SK-N-SH (cell line): ENCODE results near the gene HACD1. TPM values are rescaled to one million over a fixed set of nuclear protein-coding genes. Genes with fewer than 3 reads are reported as not detected.

Experiments
- CTCF ChIA-PET: fragments of 300-600, 350-600 bp; formaldehyde crosslinking; extraction: SDS; loops from one replicate; lab custom pipeline; 2021; lab: Yijun Ruan, JAX
- POLR2A ChIA-PET: fragments of 350-600 bp; sonication (Branson Sonifier 250); formaldehyde crosslinking; extraction: SDS; loops from one replicate; lab custom pipeline; 2020; ENCODE audit warnings: antibody characterized with exemption, inconsistent platforms; lab: Yijun Ruan, JAX
- DNase-seq: peaks from one replicate; pipeline ENCODE4 v3.0.0; 2012
- H2AFZ ChIP-seq: fragments of 200-600 bp; sonication (generic); 2 replicates; pipeline ENCODE4 v1.8.1; 2016; ENCODE audit warnings: antibody characterized with exemption, mild to moderate bottlenecking, low read depth
- H3F3A ChIP-seq: fragments of 200-600 bp; sonication (generic); replicated peaks from 2 replicates; pipeline ENCODE3; 2016; ENCODE audit warnings: antibody characterized with exemption, mild to moderate bottlenecking; ENCODE audit not compliant: insufficient read depth
- H3K27ac ChIP-seq, 2 experiments: fragments of 200-500 bp in 1 of 2; fragments of 200-600 bp in 1 of 2; sonication (Bioruptor generic) in 1 of 2; sonication (generic), shearing (Covaris generic) in 1 of 2; 2 replicates each; pipeline versions ENCODE4 v1.5.1 to v1.6.1; 2014 to 2016; ENCODE audit warnings: low read depth in 2 of 2, inconsistent platforms in 1 of 2, low read length in 1 of 2, mild to moderate bottlenecking in 1 of 2, mixed read lengths in 1 of 2
- H3K27me3 ChIP-seq: fragments of 200-600 bp; sonication (generic), shearing (Covaris generic); 2 replicates; pipeline ENCODE4 v1.6.1; 2016; ENCODE audit warnings: mixed run types; ENCODE audit not compliant: insufficient read depth
- H3K36me3 ChIP-seq, 2 experiments: fragments of 200-500 bp in 1 of 2; fragments of 200-600 bp in 1 of 2; sonication (Bioruptor generic) in 1 of 2; sonication (generic) in 1 of 2; replicated peaks in 1 of 2; 2 replicates each; pipeline versions ENCODE3 to v1.5.1; 2014 to 2016; ENCODE audit warnings: low read length in 1 of 2, mild to moderate bottlenecking in 1 of 2; ENCODE audit not compliant: insufficient read depth in 2 of 2, control insufficient read depth in 1 of 2
- H3K4me1 ChIP-seq, 2 experiments: fragments of 200-500 bp in 1 of 2; fragments of 200-600 bp in 1 of 2; sonication (Bioruptor generic) in 1 of 2; sonication (generic), shearing (Covaris generic) in 1 of 2; 2 replicates each; pipeline versions ENCODE4 v1.5.1 to v1.6.1; 2014 to 2016; ENCODE audit warnings: low read depth in 1 of 2, low read length in 1 of 2, mixed run types in 1 of 2; ENCODE audit not compliant: insufficient read depth in 2 of 2, control insufficient read depth in 1 of 2
- H3K4me2 ChIP-seq: fragments of 200-600 bp; sonication (generic), shearing (Covaris generic); 2 replicates; pipeline ENCODE4 v1.6.1; 2017; ENCODE audit warnings: mixed run types
- H3K4me3 ChIP-seq, 2 experiments: fragments of 200-500 bp in 1 of 2; fragments of 200-600 bp in 1 of 2; sonication (Bioruptor generic) in 1 of 2; sonication (generic), shearing (Covaris generic) in 1 of 2; 2 replicates each; pipeline versions ENCODE4 v1.5.1 to v1.8.1; 2014 to 2016; ENCODE audit warnings: low read depth in 2 of 2, inconsistent platforms in 1 of 2, low read length in 1 of 2, mild to moderate bottlenecking in 1 of 2, mixed read lengths in 1 of 2, moderate library complexity in 1 of 2
- H3K79me2 ChIP-seq: fragments of 200-600 bp; sonication (generic); 2 replicates; pipeline ENCODE4 v1.8.1; 2017; ENCODE audit warnings: mild to moderate bottlenecking; ENCODE audit not compliant: insufficient read depth
- H3K9ac ChIP-seq: fragments of 200-600 bp; sonication (generic); 2 replicates; pipeline ENCODE4 v1.6.1; 2017; ENCODE audit warnings: mixed run types
- H3K9me2 ChIP-seq: fragments of 200-600 bp; sonication (generic); 2 replicates; pipeline ENCODE4 v1.6.1; 2017; ENCODE audit warnings: mixed run types
- H3K9me3 ChIP-seq: fragments of 200-600 bp; sonication (generic); 2 replicates; pipeline ENCODE4 v1.6.1; 2017; ENCODE audit warnings: mixed run types, mild to moderate bottlenecking, moderate library complexity
- H4K20me1 ChIP-seq: fragments of 200-600 bp; sonication (generic); 2 replicates; pipeline ENCODE4 v1.6.1; 2017; ENCODE audit warnings: mild to moderate bottlenecking, mixed run types; ENCODE audit not compliant: insufficient read depth
- CHD2 ChIP-seq: fragments of 150-350 bp; IDR thresholded peaks from 2 replicates; pipeline ENCODE4 v1.6.1; 2018; ENCODE audit warnings: low read length; ENCODE audit not compliant: partially characterized antibody
- ELF1 ChIP-seq: IDR thresholded peaks from 2 replicates; pipeline ENCODE4 v1.4.0; 2012
- EP300 ChIP-seq, 2 experiments: IDR thresholded peaks; 2 replicates each; pipeline versions ENCODE4 v1.4.0 to v1.6.1; 2012; ENCODE audit warnings: borderline replicate concordance in 1 of 2, low read depth in 1 of 2, low read length in 1 of 2
- EZH2phosphoT487 ChIP-seq: fragments of 200-600 bp; sonication (generic); IDR thresholded peaks from 2 replicates; pipeline ENCODE4 v1.6.1; 2017; ENCODE audit warnings: low read depth, mixed run types, mild to moderate bottlenecking, antibody characterized with exemption, moderate library complexity, borderline replicate concordance
- FOSL2 ChIP-seq: IDR thresholded peaks from 2 replicates; pipeline ENCODE4 v1.4.0; 2012; ENCODE audit warnings: low read depth, mild to moderate bottlenecking, moderate library complexity, borderline replicate concordance
- FOXJ3 ChIP-seq: sonication (generic); formaldehyde crosslinking; IDR thresholded peaks from 2 replicates; pipeline ENCODE4 v1.5.1; 2020; ENCODE audit warnings: mild to moderate bottlenecking, missing genetic modification reagents
- FOXM1 ChIP-seq: IDR thresholded peaks from 2 replicates; pipeline ENCODE4 v1.4.0; 2012; ENCODE audit warnings: low read depth, mild to moderate bottlenecking
- GABPA ChIP-seq: IDR thresholded peaks from 2 replicates; pipeline ENCODE4 v1.4.0; 2012; ENCODE audit warnings: low read depth, mild to moderate bottlenecking
- GATA2 ChIP-seq: sonication (generic); formaldehyde crosslinking; IDR thresholded peaks from 2 replicates; pipeline ENCODE4 v1.5.0; 2020; ENCODE audit warnings: mild to moderate bottlenecking, missing genetic modification reagents
- IRF3 ChIP-seq: fragments of 150-350 bp; IDR thresholded peaks from 2 replicates; pipeline ENCODE4 v1.6.1; 2016; ENCODE audit warnings: mild to moderate bottlenecking, low read depth, low read length
- MEF2A ChIP-seq: IDR thresholded peaks from 2 replicates; pipeline ENCODE4 v1.4.0; 2012; ENCODE audit warnings: low read depth, borderline replicate concordance
- MXI1 ChIP-seq: IDR thresholded peaks from 2 replicates; pipeline ENCODE4 v1.6.1; 2012; ENCODE audit warnings: mild to moderate bottlenecking, low read depth, low read length, improper control_type of control experiment
- NRF1 ChIP-seq: IDR thresholded peaks from 2 replicates; pipeline ENCODE4 v1.6.1; 2012; ENCODE audit warnings: low read depth, mild to moderate bottlenecking, low read length
- RAD21 ChIP-seq: IDR thresholded peaks from 2 replicates; pipeline ENCODE4 v1.6.1; 2012; ENCODE audit warnings: mild to moderate bottlenecking, low read length
- RCOR1 ChIP-seq: fragments of 150-350 bp; IDR thresholded peaks from 2 replicates; pipeline ENCODE4 v1.6.1; 2017; ENCODE audit warnings: antibody characterized with exemption, low read length
- RXRA ChIP-seq: IDR thresholded peaks from 2 replicates; pipeline ENCODE4 v1.4.0; 2012; ENCODE audit warnings: low read depth, mild to moderate bottlenecking, borderline replicate concordance
- SIN3A ChIP-seq: IDR thresholded peaks from 2 replicates; pipeline ENCODE4 v1.6.1; 2012; ENCODE audit warnings: low read depth, mild to moderate bottlenecking, low read length, moderate library complexity, borderline replicate concordance
- SMC3 ChIP-seq: IDR thresholded peaks from 2 replicates; pipeline ENCODE4 v1.6.1; 2012; ENCODE audit warnings: low read depth, low read length, improper control_type of control experiment
- WGBS: methylation state at CpG from one replicate; pipeline ENCODE4 v1.1.6; 2017; ENCODE audit warnings: low lambda C conversion rate; 5-methylcytosine and 5-hydroxymethylcytosine counted together
- polyA plus RNA-seq, 3 experiments: library from polyadenylated mRNA; depleted of rRNA; stranded (reverse); fragments of >200 nt; gene quantifications; 2 replicates each; pipeline ENCODE4 v1.2.3, GENCODE V29; 2012
- TF ChIP-seq, protein P1 (sequence below): IDR thresholded peaks from 2 replicates; pipeline ENCODE4 v1.4.0; 2012; ENCODE audit warnings: low read depth, borderline replicate concordance

HACD1 gene
- polyA plus RNA-seq, 1 of the 3 experiments (the other 2 are of a cell fraction): 23.9 TPM

DNA sequence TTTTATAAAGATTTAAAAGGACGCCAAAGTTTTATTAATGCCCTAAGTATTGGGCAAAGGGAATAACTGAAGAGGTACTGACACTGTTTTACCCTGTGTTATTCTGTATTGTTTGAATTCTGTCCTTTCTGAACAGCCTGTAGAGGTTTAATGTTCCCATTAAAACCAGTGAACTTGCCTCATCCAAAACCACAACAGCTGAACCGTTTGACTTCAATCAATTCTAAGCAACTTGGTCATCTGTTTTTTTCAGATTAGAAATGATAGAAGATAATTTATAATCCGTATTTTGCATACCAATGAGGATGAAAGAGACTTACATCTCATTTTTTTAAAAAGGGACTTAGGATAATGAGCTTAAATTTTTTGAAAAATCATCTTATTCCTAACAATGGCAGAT is 40.4 kb downstream of the HACD1 start:
- Histone ChIP-seq H3F3A (no peaks in the 10 kb centered on the region), H4K20me1 (no peaks in the 10 kb centered on the region), H3K9ac (no peak overlapping the region), H3K79me2 (no peaks in the 10 kb centered on the region), H3K27ac (no peak overlapping the region), H2AFZ (no peak overlapping the region), H3K4me3 (no peak overlapping the region), H3K4me1 (no peaks in the 10 kb centered on the region), H3K4me2 (no peak overlapping the region), H3K36me3 (no peaks in the 10 kb centered on the region), H3K27me3 (no peaks in the 10 kb centered on the region), H3K9me2 (no peaks in the 10 kb centered on the region), H3K9me3 (no peaks in the 10 kb centered on the region)
- DNase-seq: no peak
- POLR2A ChIA-PET: no interaction called here
- 38% methylated on average over 3 of the region's 3 CpGs for WGBS
- CTCF ChIA-PET: no interaction called here
- TF ChIP-seq FOXJ3 (CRISPR knock-in tag): no peak
- TF ChIP-seq IRF3: no peak
- no peak for TF ChIP-seq MEF2A
- no peak for TF ChIP-seq SMC3
- no peak for TF ChIP-seq FOSL2
- TF ChIP-seq MXI1: no peak
- TF ChIP-seq, protein P1, sequence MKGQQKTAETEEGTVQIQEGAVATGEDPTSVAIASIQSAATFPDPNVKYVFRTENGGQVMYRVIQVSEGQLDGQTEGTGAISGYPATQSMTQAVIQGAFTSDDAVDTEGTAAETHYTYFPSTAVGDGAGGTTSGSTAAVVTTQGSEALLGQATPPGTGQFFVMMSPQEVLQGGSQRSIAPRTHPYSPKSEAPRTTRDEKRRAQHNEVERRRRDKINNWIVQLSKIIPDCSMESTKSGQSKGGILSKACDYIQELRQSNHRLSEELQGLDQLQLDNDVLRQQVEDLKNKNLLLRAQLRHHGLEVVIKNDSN: no peak
- TF ChIP-seq ELF1: no peak
- TF ChIP-seq GABPA: no peak
- no peak for TF ChIP-seq EZH2phosphoT487
- no peak for TF ChIP-seq GATA2
- no peak for TF ChIP-seq EP300 (IDR thresholded peaks at IDR 0.05; ENCODE audit: borderline replicate concordance in 1 of 2, low read depth in 1 of 2, low read length in 1 of 2)
- TF ChIP-seq SIN3A: no peak
- no peak for TF ChIP-seq NRF1
- no peak for TF ChIP-seq CHD2
- TF ChIP-seq RAD21: no peak
- no peak for TF ChIP-seq FOXM1

- no peak overlapping the region for H3K4me3 ChIP-seq
- no peak overlapping the region for H3K4me2 ChIP-seq
- no peaks in the 10 kb centered on the region for H3K9me3 ChIP-seq
- no peaks in the 10 kb centered on the region for H4K20me1 ChIP-seq
- ChIA-PET CTCF (interaction anchor here (0.9 to 1.1 kb wide), 2 partner anchors 8 to 172 kb away, joined by 3 read pairs; no protein-coding TSS in a partner anchor), POLR2A (no interaction called here)
- no peaks in the 10 kb centered on the region for H3K79me2 ChIP-seq
- peaks cover 10% of the 10 kb centered on the region for H3F3A ChIP-seq
- no peak overlapping the region for H2AFZ ChIP-seq
- no peaks in the 10 kb centered on the region for H3K9me2 ChIP-seq
- no peak for DNase-seq
- no peaks in the 10 kb centered on the region for H3K36me3 ChIP-seq
- WGBS: 86% methylated on average over 3 of the region's 3 CpGs
- no peaks in the 10 kb centered on the region for H3K27me3 ChIP-seq
- H3K27ac ChIP-seq: no peak overlapping the region
- TF ChIP-seq RXRA (no peak), FOXJ3 (CRISPR knock-in tag) (no peak), RCOR1 (no peak)
- H3K4me1 ChIP-seq: peaks cover 0 to 10% of the 10 kb centered on the region in 2 experiments; a peak in 2 of 4 replicates
- no peak overlapping the region for H3K9ac ChIP-seq
Measured at GRCh38 chr10:17564911-17565310, 52.3 kb downstream of the HACD1 start.
